Activated CD4-positive, alpha-beta T cell treated with anti-CD3 and anti-CD28 coated beads, Interleukin-2, amount 10 ng/mL, durations not matched to agents 24 days and 14 days (primary cell): Measurements from ENCODE around the gene PRKAG2. TPM values are rescaled to one million over a fixed set of nuclear protein-coding genes. Genes with fewer than 3 reads are reported as not detected.
A peak's percentile ranks its signal among the peaks of the same experiment; 100 is the strongest.

Experiments
- DNase-seq: peaks from one replicate; pipeline ENCODE4 v3.0.0; 2022
- H3K27ac Mint-ChIP-seq: one replicate; pipeline ENCODE4 v1.8.0; 2022; ENCODE audit warnings: mild to moderate bottlenecking, mixed read lengths
- H3K27me3 Mint-ChIP-seq: one replicate; pipeline ENCODE4 v1.8.0; 2022; ENCODE audit warnings: mixed read lengths
- H3K36me3 Mint-ChIP-seq: one replicate; pipeline ENCODE4 v1.8.0; 2022; ENCODE audit warnings: low read depth, mild to moderate bottlenecking, mixed read lengths
- H3K4me1 Mint-ChIP-seq: one replicate; pipeline ENCODE4 v1.8.0; 2021; ENCODE audit warnings: mixed read lengths
- H3K4me3 Mint-ChIP-seq: one replicate; pipeline ENCODE4 v1.8.0; 2022; ENCODE audit warnings: mild to moderate bottlenecking, moderate library complexity, mixed read lengths
- H3K9me3 Mint-ChIP-seq: one replicate; pipeline ENCODE4 v1.8.0; 2021; ENCODE audit warnings: mixed read lengths
- intact Hi-C: fragments of 100-400 bp; cut with micrococcal nuclease; formaldehyde crosslinking; loops from one replicate; pipeline ENCODE4 v1.15.1; 2023
- total RNA-seq: library from RNA; stranded (reverse); gene quantifications from 2 replicates; pipeline ENCODE4 v1.2.3, GENCODE V29; 2022

Gene PRKAG2
- total RNA-seq, 1 donor from 2014 or later = 14.3 TPM

GRCh38 chr7:151559557-151560183 lies 317.2 kb downstream of the PRKAG2 start:
- Mint-ChIP-seq H3K4me3 (no peak overlapping the region), H3K27ac (peak overlapping the region; percentile 29), H3K9me3 (no peaks in the 10 kb centered on the region), H3K4me1 (peaks cover 14% of the 10 kb centered on the region), H3K36me3 (peaks cover 12% of the 10 kb centered on the region), H3K27me3 (no peaks in the 10 kb centered on the region)
- DNase-seq = no peak
- intact Hi-C loops = no loop called here

- intact Hi-C loops = no loop called here
- H3K4me3 Mint-ChIP-seq = no peak overlapping the region
- peaks cover 14% of the 10 kb centered on the region for H3K4me1 Mint-ChIP-seq
- H3K27me3 Mint-ChIP-seq = no peaks in the 10 kb centered on the region
- no peak overlapping the region for H3K27ac Mint-ChIP-seq
- peaks cover 12% of the 10 kb centered on the region for H3K36me3 Mint-ChIP-seq
- DNase-seq = no peak
- no peaks in the 10 kb centered on the region for H3K9me3 Mint-ChIP-seq
Measured at GRCh38 chr7:151558575-151558974, 318.3 kb downstream of the PRKAG2 start.

GRCh38 chr7:151556592-151556991 lies 320.3 kb downstream of the PRKAG2 start:
- Mint-ChIP-seq H3K9me3 (no peaks in the 10 kb centered on the region), H3K27me3 (no peaks in the 10 kb centered on the region), H3K36me3 (peaks cover 12% of the 10 kb centered on the region), H3K4me3 (no peak overlapping the region), H3K4me1 (peaks cover 16% of the 10 kb centered on the region), H3K27ac (no peak overlapping the region)
- intact Hi-C loops = no loop called here
- DNase-seq = no peak

GRCh38 chr7:151553356-151553755 lies 323.6 kb downstream of the PRKAG2 start:
- Mint-ChIP-seq H3K4me3 (no peak overlapping the region), H3K27me3 (no peaks in the 10 kb centered on the region), H3K4me1 (peaks cover 2% of the 10 kb centered on the region), H3K27ac (no peak overlapping the region), H3K36me3 (peaks cover 1% of the 10 kb centered on the region), H3K9me3 (no peaks in the 10 kb centered on the region)
- DNase-seq = no peak
- intact Hi-C loops = no loop called here

- H3K27me3 Mint-ChIP-seq = peaks cover 3% of the 10 kb centered on the region
- intact Hi-C loops = no loop called here
- no peak overlapping the region for H3K27ac Mint-ChIP-seq
- DNase-seq = no peak
- H3K4me3 Mint-ChIP-seq = no peak overlapping the region
- H3K36me3 Mint-ChIP-seq = no peaks in the 10 kb centered on the region
- peaks cover 2% of the 10 kb centered on the region for H3K4me1 Mint-ChIP-seq
- no peaks in the 10 kb centered on the region for H3K9me3 Mint-ChIP-seq
Measured at GRCh38 chr7:151552352-151553028, 324.4 kb downstream of the PRKAG2 start.

- H3K9me3 Mint-ChIP-seq = no peaks in the 10 kb centered on the region
- no peak for DNase-seq
- H3K27me3 Mint-ChIP-seq = peaks cover 5% of the 10 kb centered on the region
- H3K4me3 Mint-ChIP-seq = no peak overlapping the region
- peaks cover 2% of the 10 kb centered on the region for H3K4me1 Mint-ChIP-seq
- intact Hi-C loops = no loop called here
- H3K27ac Mint-ChIP-seq = no peak overlapping the region
- H3K36me3 Mint-ChIP-seq = no peaks in the 10 kb centered on the region
Measured at GRCh38 chr7:151551820-151552219, 325.1 kb downstream of the PRKAG2 start.

GRCh38 chr7:151550656-151551286 lies 326.1 kb downstream of the PRKAG2 start:
- H3K27me3 Mint-ChIP-seq = peaks cover 13% of the 10 kb centered on the region
- intact Hi-C loops = no loop called here
- no peaks in the 10 kb centered on the region for H3K36me3 Mint-ChIP-seq
- no peak overlapping the region for H3K27ac Mint-ChIP-seq
- H3K4me3 Mint-ChIP-seq = no peak overlapping the region
- no peak for DNase-seq
- peaks cover 2% of the 10 kb centered on the region for H3K4me1 Mint-ChIP-seq
- H3K9me3 Mint-ChIP-seq = no peaks in the 10 kb centered on the region

- H3K4me3 Mint-ChIP-seq = no peak overlapping the region
- peaks cover 16% of the 10 kb centered on the region for H3K27me3 Mint-ChIP-seq
- H3K27ac Mint-ChIP-seq = no peak overlapping the region
- H3K4me1 Mint-ChIP-seq = peaks cover 2% of the 10 kb centered on the region
- no peaks in the 10 kb centered on the region for H3K36me3 Mint-ChIP-seq
- no peak for DNase-seq
- intact Hi-C loops = no loop called here
- no peaks in the 10 kb centered on the region for H3K9me3 Mint-ChIP-seq
Measured at GRCh38 chr7:151549644-151550043, 327.3 kb downstream of the PRKAG2 start.

GRCh38 chr7:151549083-151549482 lies 327.8 kb downstream of the PRKAG2 start:
- Mint-ChIP-seq H3K36me3 (no peaks in the 10 kb centered on the region), H3K27ac (no peak overlapping the region), H3K9me3 (no peaks in the 10 kb centered on the region), H3K4me3 (no peak overlapping the region), H3K4me1 (peaks cover 2% of the 10 kb centered on the region), H3K27me3 (peaks cover 21% of the 10 kb centered on the region)
- DNase-seq = no peak
- intact Hi-C loops = no loop called here

- H3K27ac Mint-ChIP-seq = no peak overlapping the region
- no peaks in the 10 kb centered on the region for H3K36me3 Mint-ChIP-seq
- H3K9me3 Mint-ChIP-seq = no peaks in the 10 kb centered on the region
- H3K4me1 Mint-ChIP-seq = no peaks in the 10 kb centered on the region
- peaks cover 32% of the 10 kb centered on the region for H3K27me3 Mint-ChIP-seq
- no peak for DNase-seq
- no peak overlapping the region for H3K4me3 Mint-ChIP-seq
- intact Hi-C loops = no loop called here
Measured at GRCh38 chr7:151544183-151544582, 332.7 kb downstream of the PRKAG2 start.

GRCh38 chr7:151542606-151543130 lies 334.2 kb downstream of the PRKAG2 start:
- intact Hi-C loops = no loop called here
- DNase-seq = no peak
- H3K27me3 Mint-ChIP-seq = peaks cover 38% of the 10 kb centered on the region

GRCh38 chr7:151541709-151542499 lies 335.0 kb downstream of the PRKAG2 start:
- Mint-ChIP-seq H3K36me3 (no peaks in the 10 kb centered on the region), H3K27ac (no peak overlapping the region), H3K4me1 (peaks cover 3% of the 10 kb centered on the region), H3K4me3 (no peak overlapping the region), H3K27me3 (peaks cover 35% of the 10 kb centered on the region), H3K9me3 (no peaks in the 10 kb centered on the region)
- DNase-seq = no peak
- intact Hi-C loops = no loop called here

More at GRCh38 chr7:151542606-151543130, 334.2 kb downstream of the PRKAG2 start:
- Mint-ChIP-seq H3K36me3 (no peaks in the 10 kb centered on the region), H3K4me3 (no peak overlapping the region), H3K4me1 (peaks cover 3% of the 10 kb centered on the region), H3K27ac (no peak overlapping the region), H3K9me3 (no peaks in the 10 kb centered on the region)

- DNase-seq = no peak
- Mint-ChIP-seq H3K4me1 (peaks cover 6% of the 10 kb centered on the region), H3K27me3 (peaks cover 30% of the 10 kb centered on the region), H3K27ac (no peak overlapping the region), H3K9me3 (no peaks in the 10 kb centered on the region), H3K4me3 (no peak overlapping the region), H3K36me3 (no peaks in the 10 kb centered on the region)
- intact Hi-C loops = no loop called here
Measured at GRCh38 chr7:151540146-151540545, 336.8 kb downstream of the PRKAG2 start.
